ENCODE measurements around the gene SLC2A6.

The SLC2A6 gene

DNA sequence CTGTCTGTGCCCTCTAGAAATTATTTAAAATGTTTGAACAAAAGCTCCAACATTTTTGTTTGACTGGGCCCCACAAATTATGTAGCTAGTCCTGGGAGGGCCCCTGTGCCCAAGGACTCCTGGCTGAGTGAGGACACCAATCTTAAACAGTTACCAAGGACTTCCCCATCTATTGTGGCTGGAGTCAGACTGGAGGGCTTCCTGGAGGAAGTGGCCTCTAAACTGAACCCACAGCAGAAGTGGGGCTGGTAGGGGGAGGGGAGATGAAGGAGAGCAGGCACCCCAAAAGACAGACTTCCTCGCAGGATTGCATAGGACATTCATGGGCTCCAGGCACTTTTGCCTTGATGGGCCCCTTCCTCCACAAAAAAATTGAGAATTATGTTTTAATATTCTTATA is 48.7 kb downstream of the SLC2A6 start:
- DNase-seq: no peak

DNA sequence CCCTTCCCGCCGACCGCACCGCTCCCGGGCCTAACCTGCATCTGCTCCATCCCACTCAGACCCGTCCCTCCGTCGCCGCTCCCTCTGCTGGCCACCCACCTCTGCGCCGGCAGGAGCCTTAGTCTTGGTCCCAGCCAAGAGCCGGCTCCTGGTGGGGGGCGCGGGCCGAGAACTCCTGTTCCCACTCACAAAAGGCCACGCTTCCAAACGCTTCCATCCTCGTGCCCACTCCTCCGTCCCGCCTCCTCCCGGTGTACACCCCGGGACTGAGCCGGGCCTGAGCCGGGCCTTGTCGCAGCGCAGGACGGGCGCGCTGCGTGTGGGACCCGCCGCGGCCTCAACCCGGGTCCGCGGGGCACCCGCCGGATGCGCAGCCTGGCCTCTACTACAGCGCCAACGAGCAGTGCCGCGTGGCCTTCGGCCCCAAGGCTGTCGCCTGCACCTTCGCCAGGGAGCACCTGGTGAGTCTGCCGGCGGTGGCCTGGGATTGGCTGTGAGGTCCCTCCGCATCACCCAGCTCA is 49.2 kb downstream of the SLC2A6 start:
- DNase-seq: no peak

DNA sequence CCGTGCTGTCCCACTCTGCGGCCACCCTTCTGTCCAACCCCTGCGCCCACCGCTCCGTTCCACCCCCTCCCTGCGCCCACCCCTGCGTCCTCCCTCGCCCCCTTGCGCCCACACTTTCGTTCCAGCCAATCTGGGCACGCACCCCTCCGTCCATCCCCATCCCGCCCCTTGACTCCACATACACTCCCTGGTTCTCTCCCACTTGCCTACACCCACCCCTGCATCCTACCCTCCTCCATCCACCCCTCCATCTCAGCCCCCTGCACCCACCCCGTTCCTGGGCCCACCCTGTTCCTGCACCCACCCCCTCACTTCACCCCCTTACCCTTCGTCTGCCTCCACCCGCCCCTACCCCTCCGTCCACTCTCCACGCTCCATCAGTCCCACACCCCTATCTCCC is 49.7 kb downstream of the SLC2A6 start:
- DNase-seq: no peak

DNA sequence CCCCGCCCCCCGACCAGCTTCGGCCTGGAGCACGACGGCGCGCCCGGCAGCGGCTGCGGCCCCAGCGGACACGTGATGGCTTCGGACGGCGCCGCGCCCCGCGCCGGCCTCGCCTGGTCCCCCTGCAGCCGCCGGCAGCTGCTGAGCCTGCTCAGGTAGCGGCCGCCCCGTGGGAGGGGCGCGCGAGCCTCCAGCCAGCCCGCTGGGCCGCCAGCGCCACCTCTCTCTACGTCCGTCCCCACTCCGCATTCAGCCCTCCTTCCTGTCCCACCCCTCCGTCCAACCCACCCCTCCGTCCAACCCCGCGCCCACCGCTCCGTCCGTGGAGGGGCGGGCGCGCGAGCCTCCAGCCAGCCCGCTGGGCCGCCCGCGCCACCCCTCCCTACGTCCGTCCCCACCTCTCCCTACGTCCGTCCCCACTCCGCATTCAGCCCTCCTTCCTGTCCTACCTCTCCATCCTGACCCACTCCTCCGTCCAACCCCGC is 50.2 kb downstream of the SLC2A6 start:
- no peak for DNase-seq

DNA sequence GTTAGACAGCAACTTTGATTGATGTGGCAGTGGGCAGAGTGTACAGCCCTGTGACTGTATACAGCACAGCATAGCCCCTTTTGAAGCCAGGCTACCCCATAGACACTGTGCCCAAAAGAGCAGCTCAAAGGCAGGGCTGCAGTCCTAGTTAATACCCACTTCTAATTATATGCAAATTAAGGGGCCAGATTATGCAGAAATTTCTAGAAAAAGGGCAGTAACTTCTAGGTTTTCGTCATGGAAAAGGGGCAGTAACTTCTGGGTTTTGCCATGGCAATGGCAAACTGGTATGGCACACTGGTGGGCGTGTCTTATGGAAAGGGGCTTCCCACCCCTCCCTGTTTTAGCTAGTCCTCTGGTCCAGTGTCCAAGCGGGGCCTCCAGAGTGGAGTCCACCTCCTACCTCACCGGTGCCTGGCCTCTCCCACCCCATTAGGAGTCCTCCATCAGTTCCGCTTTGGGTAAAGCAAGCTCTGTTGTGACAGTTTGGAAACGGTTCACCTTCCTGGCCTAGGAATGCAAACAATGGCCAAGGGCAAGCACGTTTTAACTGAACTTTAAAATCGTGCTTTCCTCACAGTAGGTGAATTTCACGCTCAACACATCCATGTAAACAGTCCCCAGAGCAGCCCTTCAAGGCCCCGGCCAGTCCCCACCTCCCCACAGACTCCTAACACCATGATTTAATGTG is 51.1 kb downstream of the SLC2A6 start:
- no peak for DNase-seq

DNA sequence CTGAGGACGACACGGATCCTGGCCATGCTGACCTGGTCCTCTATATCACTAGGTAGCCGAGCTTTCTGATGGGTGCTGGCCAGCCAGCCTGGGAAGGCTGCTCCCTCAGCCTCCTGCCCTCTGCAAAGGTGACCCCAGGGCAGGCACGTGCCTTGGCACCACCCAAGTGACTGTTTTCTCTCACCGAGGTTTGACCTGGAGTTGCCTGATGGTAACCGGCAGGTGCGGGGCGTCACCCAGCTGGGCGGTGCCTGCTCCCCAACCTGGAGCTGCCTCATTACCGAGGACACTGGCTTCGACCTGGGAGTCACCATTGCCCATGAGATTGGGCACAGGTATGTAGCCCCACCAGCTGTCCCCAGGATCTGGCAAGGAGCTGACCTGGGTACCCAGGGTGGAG is 52.9 kb downstream of the SLC2A6 start:
- no peak for DNase-seq

DNA sequence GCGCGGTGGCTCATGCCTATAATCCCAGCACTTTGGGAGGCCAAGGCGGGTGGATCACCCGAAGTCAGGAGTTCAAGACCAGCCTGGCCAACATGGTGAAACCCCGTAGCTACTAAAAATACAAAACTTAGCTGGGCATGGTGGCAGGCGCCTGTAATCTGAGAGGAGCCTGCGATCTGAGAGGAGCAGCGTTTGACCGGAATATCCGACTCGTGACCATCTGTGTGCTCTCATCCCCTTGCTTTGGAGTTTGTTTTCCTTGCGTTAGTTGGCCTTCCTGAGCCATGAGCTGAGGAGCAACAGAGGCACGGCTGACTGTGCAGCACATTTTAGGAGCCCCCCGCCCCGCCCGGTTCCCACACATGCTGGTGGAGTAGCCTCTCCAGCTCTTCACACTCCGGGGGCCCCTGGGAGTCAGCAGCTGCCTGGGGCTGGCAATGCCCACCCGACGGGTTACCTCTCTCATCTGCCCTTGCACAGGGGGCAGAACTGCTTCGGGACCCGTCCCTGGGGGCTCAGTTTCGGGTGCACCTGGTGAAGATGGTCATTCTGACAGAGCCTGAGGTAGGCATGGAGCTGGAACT is 53.8 kb downstream of the SLC2A6 start:
- no peak for DNase-seq

DNA sequence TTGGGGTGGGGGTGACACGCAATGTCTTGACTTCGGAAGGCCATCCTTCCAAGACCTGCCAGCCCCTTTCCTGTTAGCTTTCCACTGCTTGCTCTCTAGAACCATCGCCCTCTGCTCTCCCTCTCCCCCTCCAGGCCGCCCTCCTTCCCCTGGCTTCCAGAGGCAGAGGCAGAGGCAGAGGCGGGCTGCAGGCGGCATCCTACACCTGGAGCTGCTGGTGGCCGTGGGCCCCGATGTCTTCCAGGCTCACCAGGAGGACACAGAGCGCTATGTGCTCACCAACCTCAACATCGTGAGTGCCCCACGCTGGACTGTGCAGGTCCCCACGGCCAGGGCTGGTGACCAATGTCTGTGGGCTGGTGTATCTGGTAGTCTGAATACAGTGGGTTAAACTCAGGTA is 54.7 kb downstream of the SLC2A6 start:
- no peak for DNase-seq

DNA sequence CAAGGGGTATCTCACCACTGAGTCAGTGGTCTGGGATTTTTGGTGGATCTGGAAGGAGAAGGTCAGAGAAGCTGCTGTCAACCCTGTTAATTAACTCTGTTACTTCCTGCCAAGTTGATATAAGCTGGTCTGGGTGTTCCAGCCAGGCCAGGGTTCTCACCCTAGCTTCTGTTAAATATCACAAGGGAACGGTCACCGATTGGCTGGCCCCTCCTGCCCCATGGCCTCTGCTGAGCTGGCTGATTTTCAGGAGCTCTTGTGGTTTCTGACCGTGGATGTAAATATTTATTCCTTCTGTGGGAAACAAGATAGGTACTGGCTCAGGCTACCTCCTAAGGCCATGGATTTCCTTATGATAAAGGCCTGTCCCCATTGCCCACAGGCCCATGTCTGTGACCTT is 55.7 kb downstream of the SLC2A6 start:
- DNase-seq: no peak

DNA sequence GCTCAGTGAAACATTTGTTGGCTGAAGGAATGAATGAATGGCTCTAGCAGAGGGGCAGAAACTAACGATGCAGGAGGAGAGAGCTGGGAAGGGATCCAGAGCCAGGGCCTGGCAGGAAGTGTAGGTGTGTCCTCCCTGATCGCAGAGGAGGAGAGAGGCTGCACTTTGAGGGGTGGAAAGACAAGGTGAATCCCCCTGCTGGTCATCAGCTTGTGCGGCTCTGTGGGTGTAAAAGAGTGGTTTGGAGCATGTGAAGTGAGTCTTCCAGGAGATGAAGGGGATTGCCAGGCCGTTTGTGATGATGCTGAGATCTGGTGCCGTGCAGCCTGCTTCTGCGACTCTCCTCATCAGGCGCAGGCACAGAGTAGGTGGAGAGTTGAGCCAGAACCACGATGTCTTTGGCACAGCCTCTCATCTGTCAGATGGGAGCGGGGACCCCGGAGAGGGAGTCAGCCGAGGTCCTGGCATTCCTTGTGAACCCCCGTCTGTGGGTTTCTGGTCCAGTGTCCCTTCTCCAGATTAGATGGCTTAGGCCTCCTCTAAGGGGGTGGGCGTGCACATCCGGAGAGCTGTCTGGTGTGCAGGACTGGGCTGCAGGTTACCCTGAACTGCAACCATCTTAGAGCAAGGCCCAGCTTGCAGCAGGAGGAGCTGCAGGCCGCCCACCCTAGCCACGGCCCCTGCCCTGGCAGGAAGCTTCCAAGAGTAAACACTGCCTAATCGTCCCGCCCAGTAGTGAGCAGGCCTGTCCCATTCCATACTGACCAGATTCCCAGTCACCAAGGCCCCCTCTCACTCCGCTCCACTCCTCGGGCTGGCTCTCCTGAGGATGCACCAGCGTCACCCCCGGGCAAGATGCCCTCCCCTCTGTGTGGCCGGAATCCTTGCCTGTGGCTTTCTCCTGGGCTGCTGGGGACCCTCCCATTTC is 57.0 kb downstream of the SLC2A6 start, which contains the start of gene ADAMTS13:
Gene ADAMTS13 (plus strand): TSS at position 753 of the 928 bp plus-strand sequence. CDS start 77 bp downstream, at position 830.
- no peak for DNase-seq

Measured in NCI-H446 (cell line).